Myocyte (in vitro differentiated cells): ENCODE data around the gene RAB26. TPM values are rescaled to one million over a fixed set of nuclear protein-coding genes. Genes with fewer than 3 reads are reported as not detected.
A peak's percentile ranks its signal among the peaks of the same experiment; 100 is the strongest.
"Not testable (repeated sequence)": the region's sequence is repeated elsewhere in the genome, so short reads cannot be mapped to it uniquely, and the experiment has no call there.

Experiments used
- DNase-seq: peaks from one replicate; pipeline ENCODE4 v3.0.0-alpha.2; 2012; ENCODE audit warnings: low read depth
- microRNA counts: library from miRNA; unstranded; fragments of <30 nt; microRNA quantifications from one replicate; lab custom pipeline; 2016
- microRNA-seq: library from miRNA; unstranded; fragments of <30 nt; microRNA quantifications from one replicate; pipeline ENCODE4, GENCODE V29; 2016
- total RNA-seq: library from RNA; depleted of rRNA; stranded (reverse); fragments of >200 nt; gene quantifications from 2 replicates; pipeline ENCODE4 v1.2.3, GENCODE V29; 2014

RAB26 gene
- total RNA-seq, 1 donor from 2014 or later = 0.91 TPM

GRCh38 chr16:2195322-2196161 lies 47.1 kb downstream of the RAB26 start:
- DNase-seq = no peak

- peak; percentile 31 for DNase-seq
These were observed 47.9 kb downstream of the RAB26 start, which contains the start of gene CASKIN1 for GRCh38 chr16:2196162-2196980. TSS of gene CASKIN1 (minus strand) at chr16:2196605. CDS start at chr16:2196432, 173 bp downstream.

- no peak for DNase-seq
These were observed 48.6 kb downstream of the RAB26 start for GRCh38 chr16:2196981-2197511.

- DNase-seq = no peak
These were observed 49.3 kb downstream of the RAB26 start for GRCh38 chr16:2197765-2198164.

- DNase-seq = no peak
These were observed 49.9 kb downstream of the RAB26 start for GRCh38 chr16:2198283-2198682.

GRCh38 chr16:2199095-2199494 lies 50.7 kb downstream of the RAB26 start:
- no peak for DNase-seq

- DNase-seq = no peak
These were observed 51.3 kb downstream of the RAB26 start for GRCh38 chr16:2199621-2200139.

- DNase-seq = no peak
These were observed 51.9 kb downstream of the RAB26 start for GRCh38 chr16:2200313-2200712.

GRCh38 chr16:2203119-2203688 lies 54.8 kb downstream of the RAB26 start:
- not testable (repeated sequence) for DNase-seq

MicroRNAs within 50 kb of the gene (microRNA counts, 767-probe panel; counts per million panel counts)
- microRNA hsa-miR-3180 (lab: Ali Mortazavi, UCI) = not detected
- microRNA hsa-miR-4516 (lab: Ali Mortazavi, UCI) = not detected

Small RNAs within 50 kb of the gene (microRNA-seq; reads per million reads assigned to microRNA genes)
- gene MIR3180-5 (not detected), gene MIR4516 (not detected), gene MIR6511B1 (not detected)

Other genes starting within 250 kb of the RAB26 start
- gene HS3ST6, start 230.2 kb upstream of the RAB26 start, total RNA-seq = not detected in 2 replicates
- gene MSRB1, start 205.4 kb upstream of the RAB26 start, total RNA-seq = 23.2 and 26.8 TPM in 2 replicates
- gene RPL3L, start 193.9 kb upstream of the RAB26 start, total RNA-seq = 4.0 and 5.8 TPM in 2 replicates
- 206 and 226 TPM in 2 replicates for gene NDUFB10, start 189.1 kb upstream of the RAB26 start, total RNA-seq
- gene RPS2, start 183.8 kb upstream of the RAB26 start, total RNA-seq = 1,943 and 2,126 TPM in 2 replicates
- gene RNF151, start 181.8 kb upstream of the RAB26 start, total RNA-seq = 0.24 TPM in 1 of 2 replicates, not detected in the other
- 46.8 and 66.4 TPM in 2 replicates for gene TBL3, start 176.6 kb upstream of the RAB26 start, total RNA-seq
- gene NOXO1, start 167.2 kb upstream of the RAB26 start, total RNA-seq = 1.1 and 3.1 TPM in 2 replicates
- 19.9 and 22.6 TPM in 2 replicates for gene GFER, start 164.4 kb upstream of the RAB26 start, total RNA-seq
- gene SYNGR3, start 158.7 kb upstream of the RAB26 start, total RNA-seq = 0.51 and 2.7 TPM in 2 replicates
- 33.5 and 50.3 TPM in 2 replicates for gene ZNF598, start 138.8 kb upstream of the RAB26 start, total RNA-seq
- 0.29 and 0.83 TPM in 2 replicates for gene NPW, start 128.8 kb upstream of the RAB26 start, total RNA-seq
- gene NHERF2, start 121.7 kb upstream of the RAB26 start, total RNA-seq = 38.1 and 52.7 TPM in 2 replicates
- gene NTHL1, start 100.8 kb upstream of the RAB26 start, total RNA-seq = 17.3 and 25.7 TPM in 2 replicates
- gene TSC2, start 100.6 kb upstream of the RAB26 start, total RNA-seq = 49.6 and 81.9 TPM in 2 replicates
- gene PKD1, start 12.7 kb upstream of the RAB26 start, total RNA-seq = 180 and 198 TPM in 2 replicates
- 95.8 and 120 TPM in 2 replicates for gene TRAF7, start 7.2 kb downstream of the RAB26 start, total RNA-seq
- gene CASKIN1, start 48.0 kb downstream of the RAB26 start, total RNA-seq = 1.0 and 1.4 TPM in 2 replicates
- 30.3 and 46.9 TPM in 2 replicates for gene MLST8, start 56.8 kb downstream of the RAB26 start, total RNA-seq
- 4.3 and 7.2 TPM in 2 replicates for gene BRICD5, start 62.2 kb downstream of the RAB26 start, total RNA-seq
- 47.8 and 49.0 TPM in 2 replicates for gene PGP, start 66.2 kb downstream of the RAB26 start, total RNA-seq
- 33.6 and 35.3 TPM in 2 replicates for gene E4F1, start 75.0 kb downstream of the RAB26 start, total RNA-seq
- gene DNASE1L2, start 87.8 kb downstream of the RAB26 start, total RNA-seq = 2.2 and 2.4 TPM in 2 replicates
- 39.6 and 46.4 TPM in 2 replicates for gene ECI1, start 103.0 kb downstream of the RAB26 start, total RNA-seq
- gene RNPS1, start 119.5 kb downstream of the RAB26 start, total RNA-seq = 109 and 136 TPM in 2 replicates
- gene ABCA3, start 192.1 kb downstream of the RAB26 start, total RNA-seq = 7.0 and 12.1 TPM in 2 replicates